PFSK-1 (cell line): ENCODE measurements around the gene DIPK1C.

ENCODE experiments used
- FOXP2 ChIP-seq: optimal IDR thresholded peaks from 2 replicates; pipeline ENCODE3; 2011; ENCODE audit warnings: borderline replicate concordance, control low read depth, inconsistent platforms; ENCODE audit not compliant: insufficient read depth; ENCODE audit errors: extremely low read length, extremely low read depth
- POLR2AphosphoS5 ChIP-seq: IDR thresholded peaks from 2 replicates; pipeline ENCODE4 v1.6.1; 2012; ENCODE audit warnings: low read depth, mild to moderate bottlenecking, control low read depth, low read length, moderate library complexity
- SIN3A ChIP-seq: IDR thresholded peaks from 2 replicates; pipeline ENCODE4 v1.6.1; 2012; ENCODE audit warnings: mild to moderate bottlenecking, low read length, moderate library complexity, borderline replicate concordance; ENCODE audit not compliant: insufficient read depth
- TAF1 ChIP-seq: IDR thresholded peaks from 2 replicates; pipeline ENCODE4 v1.6.1; 2012; ENCODE audit warnings: low read length, control low read depth, borderline replicate concordance; ENCODE audit not compliant: insufficient read depth
- TF ChIP-seq, protein P1 (sequence below), 2 experiments: IDR thresholded peaks; 2 replicates each; pipeline versions ENCODE4 v1.6.1 to v1.8.0; 2011 to 2012; ENCODE audit warnings: low read depth in 2 of 2, low read length in 2 of 2, control low read depth in 1 of 2, inconsistent platforms in 1 of 2, mild to moderate bottlenecking in 1 of 2, moderate library complexity in 1 of 2; ENCODE audit not compliant: insufficient read depth in 1 of 2

The DIPK1C gene

DNA sequence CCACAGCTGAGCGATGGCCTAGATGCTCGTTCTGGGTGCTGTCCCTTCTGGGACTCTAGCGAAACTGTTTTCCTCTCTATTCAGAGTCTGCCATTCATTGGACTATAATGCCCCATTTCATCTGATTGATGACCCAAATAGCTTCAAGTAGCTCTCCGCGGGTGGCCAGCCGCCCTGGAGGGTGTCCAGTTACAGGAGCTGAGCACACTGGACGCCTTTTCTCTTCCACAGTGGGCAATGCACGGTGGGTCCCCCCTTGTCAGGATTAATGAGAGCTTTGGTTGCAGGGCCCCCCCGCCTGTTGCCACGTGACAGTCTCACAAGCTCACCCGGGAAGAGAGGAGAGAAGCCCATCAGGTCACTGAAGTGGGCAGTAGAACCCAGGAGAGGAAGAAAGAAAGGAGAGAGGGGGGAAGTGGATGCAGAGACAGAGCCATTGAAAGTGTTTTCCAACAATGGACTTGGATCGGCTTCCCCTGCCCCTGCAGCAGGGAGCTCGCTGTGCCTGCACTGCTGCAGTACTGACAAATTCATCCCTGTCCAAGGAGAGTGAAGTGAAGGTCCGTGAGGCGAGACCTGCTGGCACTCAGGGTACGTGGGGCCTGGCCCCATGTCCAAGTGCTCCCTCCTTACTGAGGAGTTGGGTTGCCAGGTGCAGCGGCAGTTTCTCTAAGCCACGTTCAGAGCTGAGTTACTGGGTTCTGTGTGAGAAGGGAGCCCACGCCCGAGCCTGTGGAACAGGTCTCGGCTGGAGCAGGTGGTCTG is 44.8 kb downstream of the DIPK1C start:
- TF ChIP-seq SIN3A (no peak), FOXP2 (no peak), TAF1 (no peak), POLR2AphosphoS5 (no peak)
- TF ChIP-seq, protein P1, sequence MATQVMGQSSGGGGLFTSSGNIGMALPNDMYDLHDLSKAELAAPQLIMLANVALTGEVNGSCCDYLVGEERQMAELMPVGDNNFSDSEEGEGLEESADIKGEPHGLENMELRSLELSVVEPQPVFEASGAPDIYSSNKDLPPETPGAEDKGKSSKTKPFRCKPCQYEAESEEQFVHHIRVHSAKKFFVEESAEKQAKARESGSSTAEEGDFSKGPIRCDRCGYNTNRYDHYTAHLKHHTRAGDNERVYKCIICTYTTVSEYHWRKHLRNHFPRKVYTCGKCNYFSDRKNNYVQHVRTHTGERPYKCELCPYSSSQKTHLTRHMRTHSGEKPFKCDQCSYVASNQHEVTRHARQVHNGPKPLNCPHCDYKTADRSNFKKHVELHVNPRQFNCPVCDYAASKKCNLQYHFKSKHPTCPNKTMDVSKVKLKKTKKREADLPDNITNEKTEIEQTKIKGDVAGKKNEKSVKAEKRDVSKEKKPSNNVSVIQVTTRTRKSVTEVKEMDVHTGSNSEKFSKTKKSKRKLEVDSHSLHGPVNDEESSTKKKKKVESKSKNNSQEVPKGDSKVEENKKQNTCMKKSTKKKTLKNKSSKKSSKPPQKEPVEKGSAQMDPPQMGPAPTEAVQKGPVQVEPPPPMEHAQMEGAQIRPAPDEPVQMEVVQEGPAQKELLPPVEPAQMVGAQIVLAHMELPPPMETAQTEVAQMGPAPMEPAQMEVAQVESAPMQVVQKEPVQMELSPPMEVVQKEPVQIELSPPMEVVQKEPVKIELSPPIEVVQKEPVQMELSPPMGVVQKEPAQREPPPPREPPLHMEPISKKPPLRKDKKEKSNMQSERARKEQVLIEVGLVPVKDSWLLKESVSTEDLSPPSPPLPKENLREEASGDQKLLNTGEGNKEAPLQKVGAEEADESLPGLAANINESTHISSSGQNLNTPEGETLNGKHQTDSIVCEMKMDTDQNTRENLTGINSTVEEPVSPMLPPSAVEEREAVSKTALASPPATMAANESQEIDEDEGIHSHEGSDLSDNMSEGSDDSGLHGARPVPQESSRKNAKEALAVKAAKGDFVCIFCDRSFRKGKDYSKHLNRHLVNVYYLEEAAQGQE (IDR thresholded peaks at IDR 0.05; ENCODE audit: insufficient read depth in 1 of 2, low read depth in 2 of 2, low read length in 2 of 2) = no peak

DNA sequence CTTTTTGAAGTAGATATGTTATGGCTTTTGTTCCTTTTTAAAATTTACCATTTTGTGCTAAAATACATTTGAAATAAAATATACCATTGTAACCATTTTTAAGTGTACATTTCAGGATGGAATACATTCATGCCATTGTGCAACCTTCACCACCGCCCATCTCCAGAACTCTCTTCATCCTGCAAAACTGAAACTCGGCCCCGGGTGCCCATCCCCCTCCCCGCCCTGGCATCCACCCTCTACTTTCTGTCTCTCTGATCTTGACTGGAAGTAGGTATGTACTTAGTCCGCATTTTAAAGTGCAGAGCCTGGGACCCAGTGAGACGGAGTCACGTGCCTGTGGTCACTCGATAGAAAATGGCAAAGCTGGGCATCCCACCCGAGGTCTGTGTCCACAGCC is 45.6 kb downstream of the DIPK1C start:
- TF ChIP-seq POLR2AphosphoS5 (no peak), SIN3A (no peak), TAF1 (no peak), FOXP2 (no peak)
- TF ChIP-seq, protein P1 (IDR thresholded peaks at IDR 0.05; ENCODE audit: insufficient read depth in 1 of 2, low read depth in 2 of 2, low read length in 2 of 2) = no peak

DNA sequence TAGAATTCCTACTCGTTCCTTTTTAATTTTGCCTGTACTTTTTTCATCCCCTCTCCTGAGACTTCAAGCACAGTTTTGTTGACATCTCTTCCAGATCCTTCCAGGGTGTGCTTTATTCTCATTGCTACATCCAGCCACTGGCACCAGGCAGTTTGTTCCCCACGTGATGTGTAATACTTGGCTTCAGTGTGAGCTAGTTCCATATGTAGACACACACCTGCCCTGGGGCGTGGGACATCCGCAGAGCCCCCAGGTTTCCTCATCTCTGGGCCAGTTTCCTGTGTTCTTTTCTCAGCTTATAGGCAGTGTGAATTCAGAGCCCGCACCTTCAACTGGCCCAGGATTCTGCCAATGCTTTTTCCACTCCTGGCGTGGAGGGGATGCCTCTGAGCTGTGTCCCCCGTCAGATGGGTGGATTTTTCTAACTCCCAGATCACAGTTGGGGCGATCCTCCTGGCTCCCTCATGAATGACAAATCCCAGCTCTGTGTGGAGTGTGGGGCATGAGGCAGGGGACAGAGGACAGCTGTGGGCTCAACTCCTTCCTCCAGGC is 46.6 kb downstream of the DIPK1C start:
- TF ChIP-seq FOXP2 = no peak
- no peak for TF ChIP-seq POLR2AphosphoS5
- TF ChIP-seq, protein P1 (IDR thresholded peaks at IDR 0.05; ENCODE audit: insufficient read depth in 1 of 2, low read depth in 2 of 2, low read length in 2 of 2) = no peak
- no peak for TF ChIP-seq SIN3A
- TF ChIP-seq TAF1 = no peak

DNA sequence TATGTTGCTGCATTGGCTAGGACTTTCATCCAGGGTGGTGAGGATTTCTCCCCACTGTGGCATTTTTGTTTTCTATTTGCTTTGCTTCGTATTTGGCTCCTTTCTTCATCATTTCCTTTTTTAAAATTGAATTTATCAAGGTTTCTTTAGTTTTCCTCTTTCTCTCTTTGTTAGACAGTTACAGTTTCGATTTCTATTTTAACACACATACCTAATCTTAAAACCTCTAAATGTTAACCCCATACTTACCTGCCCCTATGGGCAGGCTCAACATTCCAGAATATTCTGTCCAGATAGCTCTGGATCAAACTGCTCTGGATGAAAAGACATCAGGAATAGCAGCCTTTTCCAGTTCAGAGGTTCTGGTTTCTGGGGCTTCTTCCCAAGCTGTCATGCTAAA is 49.2 kb downstream of the DIPK1C start:
- no peak for TF ChIP-seq SIN3A
- TF ChIP-seq POLR2AphosphoS5 = no peak

DNA sequence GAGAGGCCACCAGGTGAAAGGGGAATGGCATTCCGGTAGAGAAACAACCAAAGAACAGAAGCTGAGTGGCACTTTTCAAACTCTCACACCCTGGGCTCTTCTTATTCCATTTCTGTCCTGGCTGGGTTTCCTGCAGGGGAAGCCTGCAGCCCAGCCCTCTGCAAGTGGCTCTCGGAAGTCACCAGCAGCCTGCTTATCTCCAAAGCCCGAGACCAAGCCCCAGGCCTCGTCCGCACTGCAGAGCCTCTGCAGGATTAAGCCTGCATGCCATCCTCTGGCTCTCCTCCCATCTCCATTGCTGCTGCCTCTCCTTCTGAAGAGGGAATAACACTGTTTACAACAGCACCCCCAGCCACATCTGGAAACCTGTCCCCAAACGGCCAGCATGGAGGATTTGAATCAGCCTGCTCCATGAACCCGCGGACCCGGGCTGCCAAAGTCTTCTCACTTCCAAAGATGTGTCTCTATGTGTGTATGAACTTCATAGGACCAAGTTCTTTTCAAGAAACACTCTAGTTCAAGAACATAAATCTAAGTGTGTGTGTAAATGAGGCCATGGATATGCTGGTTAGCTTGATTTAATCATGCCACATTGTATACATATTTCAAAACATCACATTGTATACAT is 54.2 kb downstream of the DIPK1C start:
- TF ChIP-seq FOXP2 (no peak), POLR2AphosphoS5 (no peak)
- TF ChIP-seq, protein P1 (IDR thresholded peaks at IDR 0.05; ENCODE audit: insufficient read depth in 1 of 2, low read depth in 2 of 2, low read length in 2 of 2) = no peak
